PC-3 (cell line): ENCODE data around the gene SH3GL3. TPM values are rescaled to one million over a fixed set of nuclear protein-coding genes. Genes with fewer than 3 reads are reported as not detected.

ENCODE experiments used
- ATAC-seq: fragments of 200-7000 bp; cut with Tn5 transposase; 2 replicates; pipeline ENCODE4 v1.9.1; 2020; ENCODE audit warnings: mild to moderate bottlenecking, moderate library complexity
- BruUV-seq: library from RNA; stranded (reverse); fragments of 400-500 nt; replicated peaks from 2 replicates; lab custom pipeline; 2021; lab: Mats Ljungman, UMichigan
- CTCF ChIA-PET: fragments of 300-600 bp; sonication (Branson Sonifier 250); formaldehyde crosslinking; loops from one replicate; lab custom pipeline; 2022; ENCODE audit warnings: antibody characterized with exemption; lab: Charles Lee
- POLR2A ChIA-PET: fragments of 300-600 bp; sonication (Branson Sonifier 250); formaldehyde crosslinking; loops from one replicate; lab custom pipeline; 2022; ENCODE audit warnings: antibody characterized with exemption; ENCODE audit not compliant: unreplicated experiment; lab: Charles Lee
- DNase-seq: peaks from one replicate; pipeline ENCODE4 v3.0.0-alpha.2; 2015
- H2AFZ ChIP-seq: fragments of 300-600 bp; sonication (generic); 2 replicates; pipeline ENCODE4 v1.6.0; 2016; ENCODE audit warnings: antibody characterized with exemption, low read length
- H3F3A ChIP-seq: fragments of 300-600 bp; sonication (generic); one replicate; pipeline ENCODE4 v1.6.0; 2017; ENCODE audit warnings: antibody characterized with exemption, low read length, control low read depth, mild to moderate bottlenecking; ENCODE audit not compliant: unreplicated experiment
- H3K27ac ChIP-seq: fragments of 300-600 bp; sonication (generic); 2 replicates; pipeline ENCODE4 v1.5.1; 2016; ENCODE audit warnings: mild to moderate bottlenecking, low read length
- H3K27me3 ChIP-seq: fragments of 300-600 bp; sonication (generic); 2 replicates; pipeline ENCODE4 v1.6.1; 2016; ENCODE audit warnings: low read length, mixed read lengths
- H3K36me3 ChIP-seq: fragments of 300-600 bp; sonication (generic); 2 replicates; pipeline ENCODE4 v1.6.1; 2016; ENCODE audit warnings: low read depth, mixed run types, low read length, mixed read lengths
- H3K4me1 ChIP-seq: fragments of 300-600 bp; sonication (generic); 2 replicates; pipeline ENCODE4 v1.5.1; 2016; ENCODE audit warnings: low read length; ENCODE audit not compliant: insufficient read depth
- H3K4me2 ChIP-seq: fragments of 300-600 bp; sonication (generic); 2 replicates; pipeline ENCODE4 v1.6.0; 2016; ENCODE audit warnings: low read length
- H3K4me3 ChIP-seq: fragments of 300-600 bp; sonication (generic); 2 replicates; pipeline ENCODE4 v1.5.1; 2016; ENCODE audit warnings: mild to moderate bottlenecking, low read length, mixed read lengths
- H3K79me2 ChIP-seq: fragments of 300-600 bp; sonication (generic); 2 replicates; pipeline ENCODE4 v1.6.1; 2017; ENCODE audit warnings: low read length, mixed read lengths
- H3K9ac ChIP-seq: fragments of 300-600 bp; sonication (generic); 2 replicates; pipeline ENCODE4 v1.6.0; 2016; ENCODE audit warnings: mild to moderate bottlenecking, low read length
- H3K9me2 ChIP-seq: fragments of 300-600 bp; sonication (generic); replicated peaks from 2 replicates; pipeline ENCODE4 v1.6.1; 2016; ENCODE audit warnings: mixed run types, low read length, mixed read lengths
- H3K9me3 ChIP-seq: fragments of 300-600 bp; sonication (generic); 2 replicates; pipeline ENCODE4 v1.6.1; 2016; ENCODE audit warnings: low read length, mixed read lengths
- H4K20me1 ChIP-seq: fragments of 300-600 bp; sonication (generic); 2 replicates; pipeline ENCODE4 v1.6.1; 2016; ENCODE audit warnings: low read length, mixed read lengths
- EZH2 ChIP-seq: fragments of 300-600 bp; sonication (generic); IDR thresholded peaks from one replicate; pipeline ENCODE4 v1.6.1; 2017; ENCODE audit warnings: antibody characterized with exemption, mild to moderate bottlenecking, low read length; ENCODE audit not compliant: unreplicated experiment
- EZH2phosphoT487 ChIP-seq: fragments of 300-600 bp; sonication (generic); IDR thresholded peaks from 2 replicates; pipeline ENCODE4 v1.6.1; 2018; ENCODE audit warnings: mild to moderate bottlenecking, antibody characterized with exemption, low read length, borderline replicate concordance
- intact Hi-C: fragments of 100-400 bp; cut with micrococcal nuclease; formaldehyde crosslinking; loops from 2 replicates; pipeline ENCODE4 v1.9.0; 2023
- total RNA-seq: library from RNA; depleted of rRNA; stranded (reverse); fragments of >200 nt; gene quantifications from 2 replicates; pipeline ENCODE4 v1.2.3, GENCODE V29; 2014
- TF ChIP-seq, protein P1 (sequence below): fragments of 300-600 bp; sonication (generic); conservative IDR thresholded peaks from 2 replicates; pipeline ENCODE4 v1.5.1; 2017; ENCODE audit warnings: antibody characterized with exemption, low read depth, mild to moderate bottlenecking, low read length

The SH3GL3 gene
- total RNA-seq, 1 experiment from 2014 or later: 3.6 TPM

DNA sequence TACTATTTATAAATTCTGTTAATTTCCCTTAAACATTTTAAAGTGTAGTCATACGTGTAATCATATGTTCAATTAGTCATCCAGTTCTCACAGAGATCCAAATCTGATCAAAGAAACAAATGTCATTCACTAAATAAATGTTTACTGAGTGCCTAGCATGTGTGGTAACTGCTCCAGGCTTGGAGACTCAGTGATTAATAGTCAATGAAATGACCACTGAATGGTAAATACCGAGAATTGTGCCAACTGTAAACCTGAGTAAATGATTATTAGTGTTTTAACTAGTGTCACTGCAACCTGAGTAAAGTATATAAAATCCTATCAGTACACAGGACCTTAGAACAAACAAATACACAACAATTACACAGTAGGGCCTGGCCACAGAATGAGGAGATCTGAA, 52.3 kb downstream of the SH3GL3 start:
- DNase-seq (peak; percentile 42), ATAC-seq (peak; percentile 28)
- Histone ChIP-seq H3F3A (no peaks in the 10 kb centered on the region), H3K4me1 (peaks cover 13% of the 10 kb centered on the region), H3K9me3 (no peaks in the 10 kb centered on the region), H2AFZ (no peak overlapping the region), H3K9ac (no peak overlapping the region), H3K79me2 (no peaks in the 10 kb centered on the region), H3K36me3 (no peaks in the 10 kb centered on the region), H3K27me3 (no peaks in the 10 kb centered on the region), H4K20me1 (no peaks in the 10 kb centered on the region), H3K27ac (no peak overlapping the region), H3K4me2 (no peak overlapping the region), H3K9me2 (no peaks in the 10 kb centered on the region), H3K4me3 (no peak overlapping the region)
- BruUV-seq: no TSS peak
- POLR2A ChIA-PET: no interaction called here
- TF ChIP-seq EZH2phosphoT487: no peak
- TF ChIP-seq, protein P1, sequence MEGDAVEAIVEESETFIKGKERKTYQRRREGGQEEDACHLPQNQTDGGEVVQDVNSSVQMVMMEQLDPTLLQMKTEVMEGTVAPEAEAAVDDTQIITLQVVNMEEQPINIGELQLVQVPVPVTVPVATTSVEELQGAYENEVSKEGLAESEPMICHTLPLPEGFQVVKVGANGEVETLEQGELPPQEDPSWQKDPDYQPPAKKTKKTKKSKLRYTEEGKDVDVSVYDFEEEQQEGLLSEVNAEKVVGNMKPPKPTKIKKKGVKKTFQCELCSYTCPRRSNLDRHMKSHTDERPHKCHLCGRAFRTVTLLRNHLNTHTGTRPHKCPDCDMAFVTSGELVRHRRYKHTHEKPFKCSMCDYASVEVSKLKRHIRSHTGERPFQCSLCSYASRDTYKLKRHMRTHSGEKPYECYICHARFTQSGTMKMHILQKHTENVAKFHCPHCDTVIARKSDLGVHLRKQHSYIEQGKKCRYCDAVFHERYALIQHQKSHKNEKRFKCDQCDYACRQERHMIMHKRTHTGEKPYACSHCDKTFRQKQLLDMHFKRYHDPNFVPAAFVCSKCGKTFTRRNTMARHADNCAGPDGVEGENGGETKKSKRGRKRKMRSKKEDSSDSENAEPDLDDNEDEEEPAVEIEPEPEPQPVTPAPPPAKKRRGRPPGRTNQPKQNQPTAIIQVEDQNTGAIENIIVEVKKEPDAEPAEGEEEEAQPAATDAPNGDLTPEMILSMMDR: no peak
- no peak for TF ChIP-seq EZH2
- CTCF ChIA-PET: no interaction called here
- intact Hi-C loops: no loop called here

DNA sequence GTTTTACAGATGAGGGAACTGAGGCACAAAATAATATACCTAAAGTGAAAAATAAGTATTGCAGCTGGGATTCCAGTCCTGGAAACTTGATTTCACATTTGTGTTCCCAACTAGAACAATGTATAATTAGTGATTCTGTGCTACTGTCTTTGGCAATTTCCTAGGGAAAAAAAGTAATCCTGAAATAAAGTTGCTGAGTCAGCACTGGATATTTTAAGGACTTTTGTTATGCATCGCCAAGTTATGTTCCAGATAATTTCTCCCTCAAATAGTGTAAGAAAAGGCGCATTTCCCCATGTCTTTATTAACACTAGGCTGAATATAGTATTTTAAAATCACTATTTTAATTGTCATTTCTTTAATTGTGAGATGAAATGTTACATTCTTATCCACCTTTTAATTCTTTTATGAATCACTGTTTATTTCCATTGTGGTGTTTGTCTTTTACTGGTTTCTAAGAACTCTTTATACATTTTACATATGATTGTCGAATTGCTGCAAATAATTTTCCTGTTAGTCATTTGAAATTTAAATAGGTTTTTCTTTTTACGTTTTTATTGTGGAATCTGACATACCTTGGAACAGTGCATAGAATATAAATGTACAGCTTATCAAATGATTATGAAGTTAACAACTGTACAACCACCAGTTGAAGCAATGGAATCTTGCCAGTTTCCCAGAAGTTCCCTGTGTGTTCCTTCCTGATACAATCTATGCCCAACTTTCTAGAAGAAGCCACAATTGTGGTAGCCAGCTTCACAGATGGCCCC, 56.6 kb downstream of the SH3GL3 start:
- Histone ChIP-seq H3K9ac (0 out of 2 replicates have a peak overlapping the region, but pooled peaks have one; percentile 4), H4K20me1 (no peaks in the 10 kb centered on the region), H3K27me3 (no peaks in the 10 kb centered on the region), H3K4me3 (no peak overlapping the region), H3K36me3 (no peaks in the 10 kb centered on the region), H3K4me2 (no peak overlapping the region), H3K4me1 (peaks cover 19% of the 10 kb centered on the region), H2AFZ (peak overlapping the region; percentile 2; the same call in 1 of the 2 replicates), H3K9me2 (no peaks in the 10 kb centered on the region), H3K27ac (peak overlapping the region; percentile 74), H3F3A (no peaks in the 10 kb centered on the region), H3K79me2 (no peaks in the 10 kb centered on the region), H3K9me3 (no peaks in the 10 kb centered on the region)
- BruUV-seq: no TSS peak
- intact Hi-C loops: no loop called here
- ChIA-PET POLR2A (no interaction called here), CTCF (no interaction called here)
- TF ChIP-seq, protein P1: no peak
- TF ChIP-seq EZH2: no peak
- TF ChIP-seq EZH2phosphoT487: no peak
- peak; percentile 54 for DNase-seq
- ATAC-seq: peak; percentile 81

DNA sequence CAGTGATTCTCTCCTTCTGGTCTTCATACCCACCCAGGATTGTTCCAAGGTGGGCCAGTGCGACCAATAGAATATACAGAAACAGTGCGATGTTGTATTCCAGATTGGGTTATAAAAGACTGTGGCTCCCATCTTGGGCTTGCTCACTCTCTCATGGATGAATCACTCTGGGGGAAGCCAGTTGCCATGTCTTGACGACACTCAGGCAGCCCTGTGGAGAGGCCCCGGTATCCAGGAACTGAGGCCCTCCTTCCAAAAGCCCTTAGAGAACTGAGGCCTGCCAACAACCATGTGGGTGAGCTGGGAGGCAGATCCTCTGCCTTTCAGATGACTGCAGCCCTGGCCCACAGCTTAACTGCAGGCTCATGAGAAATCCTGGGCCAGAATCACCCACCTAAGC, 57.2 kb downstream of the SH3GL3 start:
- ChIA-PET CTCF (no interaction called here), POLR2A (no interaction called here)
- H3F3A ChIP-seq: no peaks in the 10 kb centered on the region
- H3K4me2 ChIP-seq: no peak overlapping the region
- DNase-seq: peak; percentile 19
- peak; percentile 73 for ATAC-seq
- H3K4me3 ChIP-seq: no peak overlapping the region
- H3K9me3 ChIP-seq: no peaks in the 10 kb centered on the region
- BruUV-seq: no TSS peak
- 0 out of 2 replicates have a peak overlapping the region, but pooled peaks have one; percentile 4 for H3K9ac ChIP-seq
- no peaks in the 10 kb centered on the region for H3K79me2 ChIP-seq
- H3K9me2 ChIP-seq: no peaks in the 10 kb centered on the region
- H3K4me1 ChIP-seq: peaks cover 19% of the 10 kb centered on the region
- intact Hi-C loops: no loop called here
- peak overlapping the region; percentile 74 for H3K27ac ChIP-seq
- H2AFZ ChIP-seq: peak overlapping the region; percentile 2; the same call in 1 of the 2 replicates
- no peaks in the 10 kb centered on the region for H3K27me3 ChIP-seq
- no peak for TF ChIP-seq EZH2phosphoT487
- TF ChIP-seq, protein P1: no peak
- no peak for TF ChIP-seq EZH2
- H3K36me3 ChIP-seq: no peaks in the 10 kb centered on the region
- no peaks in the 10 kb centered on the region for H4K20me1 ChIP-seq
